Astrocyte (in vitro differentiated cells and primary cell): ENCODE results near the gene PRR7. TPM values are rescaled to one million over a fixed set of nuclear protein-coding genes. Genes with fewer than 3 reads are reported as not detected.
A peak's percentile ranks its signal among the peaks of the same experiment; 100 is the strongest.

ENCODE experiments used
- DNase-seq: peaks from one replicate; pipeline ENCODE4 v3.0.0-alpha.2; 2010; ENCODE audit warnings: low read depth
- FAIRE-seq: peaks from 2 replicates; lab custom pipeline; 2011; peaks lifted over from hg19 to GRCh38; lab: Jason Lieb, UNC
- H2AFZ ChIP-seq: 2 replicates; pipeline ENCODE4 v1.6.0; 2012; ENCODE audit warnings: low read depth, low read length, inconsistent platforms
- H3K27ac ChIP-seq: 2 replicates; pipeline ENCODE4 v1.5.1; 2011; ENCODE audit warnings: low read depth, low read length, inconsistent platforms
- H3K27me3 ChIP-seq: 2 replicates; pipeline ENCODE4 v1.6.0; 2011; ENCODE audit warnings: low read length, inconsistent platforms; ENCODE audit not compliant: insufficient read depth
- H3K36me3 ChIP-seq: 2 replicates; pipeline ENCODE4 v1.5.1; 2011; ENCODE audit warnings: low read length, inconsistent platforms; ENCODE audit not compliant: insufficient read depth
- H3K4me1 ChIP-seq: 2 replicates; pipeline ENCODE4 v1.5.1; 2011; ENCODE audit warnings: low read length, inconsistent platforms; ENCODE audit not compliant: insufficient read depth
- H3K4me2 ChIP-seq: 2 replicates; pipeline ENCODE4 v1.6.0; 2012; ENCODE audit warnings: low read length, inconsistent platforms
- H3K4me3 ChIP-seq: 2 replicates; pipeline ENCODE4 v1.5.1; 2011; ENCODE audit warnings: low read depth, mild to moderate bottlenecking, low read length, inconsistent platforms; ENCODE audit not compliant: insufficient read depth
- H3K79me2 ChIP-seq: 2 replicates; pipeline ENCODE4 v1.6.0; 2012; ENCODE audit warnings: mild to moderate bottlenecking, low read length, inconsistent platforms; ENCODE audit not compliant: insufficient read depth
- H3K9ac ChIP-seq: 2 replicates; pipeline ENCODE4 v1.6.0; 2012; ENCODE audit warnings: mild to moderate bottlenecking, low read length, inconsistent platforms
- H3K9me3 ChIP-seq: 2 replicates; pipeline ENCODE4 v1.5.1; 2012; ENCODE audit warnings: low read depth, mild to moderate bottlenecking, low read length, inconsistent platforms; ENCODE audit not compliant: insufficient read depth
- H4K20me1 ChIP-seq: 2 replicates; pipeline ENCODE4 v1.6.0; 2012; ENCODE audit warnings: low read length, inconsistent platforms; ENCODE audit not compliant: insufficient read depth
- H3K27ac Mint-ChIP-seq: one replicate; pipeline ENCODE4 v1.8.0; 2021; ENCODE audit warnings: mild to moderate bottlenecking, mixed read lengths; ENCODE audit not compliant: unreplicated experiment
- H3K27me3 Mint-ChIP-seq: one replicate; pipeline ENCODE4 v1.8.0; 2021; ENCODE audit warnings: low read depth, mixed read lengths; ENCODE audit not compliant: unreplicated experiment
- H3K36me3 Mint-ChIP-seq: one replicate; pipeline ENCODE4 v1.8.0; 2021; ENCODE audit warnings: low read depth, mixed read lengths; ENCODE audit not compliant: unreplicated experiment
- H3K4me1 Mint-ChIP-seq: one replicate; pipeline ENCODE4 v1.8.0; 2021; ENCODE audit warnings: low read depth, mixed read lengths; ENCODE audit not compliant: unreplicated experiment
- H3K4me3 Mint-ChIP-seq: one replicate; pipeline ENCODE4 v1.8.0; 2021; ENCODE audit warnings: mild to moderate bottlenecking, moderate library complexity, mixed read lengths; ENCODE audit not compliant: unreplicated experiment
- H3K9me3 Mint-ChIP-seq: one replicate; pipeline ENCODE4 v1.8.0; 2021; ENCODE audit warnings: mild to moderate bottlenecking, mixed read lengths; ENCODE audit not compliant: unreplicated experiment
- EZH2 ChIP-seq: IDR thresholded peaks from 2 replicates; pipeline ENCODE4 v1.6.1; 2012; ENCODE audit warnings: mild to moderate bottlenecking, low read length, inconsistent platforms; ENCODE audit not compliant: insufficient read depth
- total RNA-seq: library from RNA; stranded (reverse); gene quantifications from 2 replicates; pipeline ENCODE4 v1.2.1, GENCODE V29; 2021
- TF ChIP-seq, protein P1 (sequence below): IDR thresholded peaks from 2 replicates; pipeline ENCODE4 v1.5.1; 2011; ENCODE audit warnings: low read depth, mild to moderate bottlenecking, inconsistent platforms, low read length, moderate library complexity; ENCODE audit not compliant: insufficient read depth

The PRR7 gene
- total RNA-seq, 1 donor from 2014 or later, result 9.9 TPM

- Histone ChIP-seq H3K9ac (peak overlapping the region; percentile 60), H3K9me3 (no peaks in the 10 kb centered on the region), H2AFZ (peak overlapping the region; percentile 96), H3K27me3 (peaks cover 38% of the 10 kb centered on the region), H3K36me3 (no peaks in the 10 kb centered on the region), H3K79me2 (no peaks in the 10 kb centered on the region), H3K27ac (no peak overlapping the region), H3K4me3 (peak overlapping the region; percentile 56), H3K4me1 (peaks cover 30% of the 10 kb centered on the region), H4K20me1 (no peaks in the 10 kb centered on the region), H3K4me2 (peak overlapping the region; percentile 99)
- no peak overlapping the region for H3K27ac Mint-ChIP-seq
- no peak for DNase-seq
- peak; percentile 80 for TF ChIP-seq EZH2
- TF ChIP-seq, protein P1, sequence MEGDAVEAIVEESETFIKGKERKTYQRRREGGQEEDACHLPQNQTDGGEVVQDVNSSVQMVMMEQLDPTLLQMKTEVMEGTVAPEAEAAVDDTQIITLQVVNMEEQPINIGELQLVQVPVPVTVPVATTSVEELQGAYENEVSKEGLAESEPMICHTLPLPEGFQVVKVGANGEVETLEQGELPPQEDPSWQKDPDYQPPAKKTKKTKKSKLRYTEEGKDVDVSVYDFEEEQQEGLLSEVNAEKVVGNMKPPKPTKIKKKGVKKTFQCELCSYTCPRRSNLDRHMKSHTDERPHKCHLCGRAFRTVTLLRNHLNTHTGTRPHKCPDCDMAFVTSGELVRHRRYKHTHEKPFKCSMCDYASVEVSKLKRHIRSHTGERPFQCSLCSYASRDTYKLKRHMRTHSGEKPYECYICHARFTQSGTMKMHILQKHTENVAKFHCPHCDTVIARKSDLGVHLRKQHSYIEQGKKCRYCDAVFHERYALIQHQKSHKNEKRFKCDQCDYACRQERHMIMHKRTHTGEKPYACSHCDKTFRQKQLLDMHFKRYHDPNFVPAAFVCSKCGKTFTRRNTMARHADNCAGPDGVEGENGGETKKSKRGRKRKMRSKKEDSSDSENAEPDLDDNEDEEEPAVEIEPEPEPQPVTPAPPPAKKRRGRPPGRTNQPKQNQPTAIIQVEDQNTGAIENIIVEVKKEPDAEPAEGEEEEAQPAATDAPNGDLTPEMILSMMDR, result no peak
- FAIRE-seq, result no peak
- no peaks in the 10 kb centered on the region for H3K36me3 Mint-ChIP-seq
- H3K4me1 Mint-ChIP-seq, result no peaks in the 10 kb centered on the region
- peaks cover 53% of the 10 kb centered on the region for H3K27me3 Mint-ChIP-seq
- no peaks in the 10 kb centered on the region for H3K9me3 Mint-ChIP-seq
- peak overlapping the region; percentile 84 for H3K4me3 Mint-ChIP-seq
These were observed 43.4 kb upstream of the PRR7 start for GRCh38 chr5:177403102-177403791.

- Mint-ChIP-seq H3K9me3 (no peaks in the 10 kb centered on the region), H3K27me3 (peaks cover 55% of the 10 kb centered on the region), H3K36me3 (no peaks in the 10 kb centered on the region), H3K4me3 (peak overlapping the region; percentile 76), H3K4me1 (no peaks in the 10 kb centered on the region), H3K27ac (no peak overlapping the region)
- peak overlapping the region; percentile 60 for H3K9ac ChIP-seq
- FAIRE-seq (no peak), DNase-seq (peak; percentile 45)
- no peaks in the 10 kb centered on the region for H3K79me2 ChIP-seq
- H3K36me3 ChIP-seq, result no peaks in the 10 kb centered on the region
- no peak overlapping the region for H3K27ac ChIP-seq
- TF ChIP-seq, protein P1, result no peak
- peaks cover 30% of the 10 kb centered on the region for H3K4me1 ChIP-seq
- no peaks in the 10 kb centered on the region for H4K20me1 ChIP-seq
- H3K4me3 ChIP-seq, result peak overlapping the region; percentile 56
- H2AFZ ChIP-seq, result peak overlapping the region; percentile 96
- peak overlapping the region; percentile 99 for H3K4me2 ChIP-seq
- peaks cover 38% of the 10 kb centered on the region for H3K27me3 ChIP-seq
- no peaks in the 10 kb centered on the region for H3K9me3 ChIP-seq
These were observed 42.6 kb upstream of the PRR7 start for GRCh38 chr5:177403792-177404640.
